Left lung (tissue), 10 donors: ENCODE data around the gene ZNF625. TPM values are rescaled to one million over a fixed set of nuclear protein-coding genes. Genes with fewer than 3 reads are reported as not detected.

ENCODE experiments used
- ATAC-seq: fragments of 200-7000 bp; cut with Tn5 transposase; one replicate; pipeline ENCODE4 v1.9.1; 2020; ENCODE audit warnings: moderate library complexity
- DNase-seq, 4 donors: peaks; one replicate each; pipeline ENCODE4 v3.0.0-alpha.2; 2013 to 2020
- H3K27ac ChIP-seq, 2 donors: fragments of 200-600 bp; sonication (generic) in 1 of 2; one replicate each; pipeline versions ENCODE4 v1.5.0 to v1.8.0; 2020 to 2021
- H3K27me3 ChIP-seq, 2 donors: fragments of 200-600 bp; sonication (generic) in 1 of 2; one replicate each; pipeline versions ENCODE4 v1.5.0 to v1.8.0; 2020 to 2021
- H3K36me3 ChIP-seq, 2 donors: fragments of 200-600 bp; sonication (generic) in 1 of 2; one replicate each; pipeline versions ENCODE4 v1.5.0 to v1.8.0; 2020 to 2021
- H3K4me1 ChIP-seq, 2 donors: fragments of 200-600 bp; one replicate each; pipeline ENCODE4 v1.8.0; 2021
- H3K4me3 ChIP-seq, 2 donors: fragments of 200-600 bp; sonication (generic) in 1 of 2; one replicate each; pipeline versions ENCODE4 v1.5.0 to v1.8.0; 2020 to 2021; ENCODE audit warnings: mild to moderate bottlenecking in 1 of 2
- H3K9me3 ChIP-seq, 2 donors: fragments of 200-600 bp; sonication (generic) in 1 of 2; one replicate each; pipeline versions ENCODE4 v1.5.0 to v1.8.0; 2020 to 2021
- intact Hi-C, 2 donors: fragments of 100-400 bp; cut with DNase I; formaldehyde crosslinking; loops; one replicate each; pipeline versions ENCODE4 v1.11.2 to v1.14.2; 2022
- polyA plus RNA-seq, 6 donors: library from polyadenylated mRNA; unstranded; fragments of 120-200 nt; gene quantifications; one replicate each; pipeline ENCODE4 v1.2.1, GENCODE V29; 2013; ENCODE audit not compliant: insufficient read length in 6 of 6
- total RNA-seq, 2 donors: library from RNA; stranded (reverse); fragmentation: NEBNext Ultra II Directional; extraction: Animal tissue kit (Norgen Biotek cat#: 25700); gene quantifications; one replicate each; pipeline ENCODE4 v1.2.1, GENCODE V29; 2021
- TF ChIP-seq, protein P1 (sequence below), 2 donors: fragments of 200-600 bp; sonication (generic) in 1 of 2; IDR thresholded peaks; one replicate each; pipeline versions ENCODE4 v1.5.0 to v1.8.0; 2021; ENCODE audit warnings: antibody characterized with exemption in 2 of 2
- donor health status: DM: no; HTN: yes; CAD: no.
- donor health status: DM: no; HTN: no; CAD: no.

Gene ZNF625
- total and polyA plus RNA-seq, 8 donors, result 6.4 to 20.5 (median 14.9) TPM

- H3K4me1 ChIP-seq, result peaks cover 10 to 33% of the 10 kb centered on the region in 2 donors
- H3K27ac ChIP-seq, result peak overlapping the region; percentile 90 to 92
- TF ChIP-seq, protein P1, sequence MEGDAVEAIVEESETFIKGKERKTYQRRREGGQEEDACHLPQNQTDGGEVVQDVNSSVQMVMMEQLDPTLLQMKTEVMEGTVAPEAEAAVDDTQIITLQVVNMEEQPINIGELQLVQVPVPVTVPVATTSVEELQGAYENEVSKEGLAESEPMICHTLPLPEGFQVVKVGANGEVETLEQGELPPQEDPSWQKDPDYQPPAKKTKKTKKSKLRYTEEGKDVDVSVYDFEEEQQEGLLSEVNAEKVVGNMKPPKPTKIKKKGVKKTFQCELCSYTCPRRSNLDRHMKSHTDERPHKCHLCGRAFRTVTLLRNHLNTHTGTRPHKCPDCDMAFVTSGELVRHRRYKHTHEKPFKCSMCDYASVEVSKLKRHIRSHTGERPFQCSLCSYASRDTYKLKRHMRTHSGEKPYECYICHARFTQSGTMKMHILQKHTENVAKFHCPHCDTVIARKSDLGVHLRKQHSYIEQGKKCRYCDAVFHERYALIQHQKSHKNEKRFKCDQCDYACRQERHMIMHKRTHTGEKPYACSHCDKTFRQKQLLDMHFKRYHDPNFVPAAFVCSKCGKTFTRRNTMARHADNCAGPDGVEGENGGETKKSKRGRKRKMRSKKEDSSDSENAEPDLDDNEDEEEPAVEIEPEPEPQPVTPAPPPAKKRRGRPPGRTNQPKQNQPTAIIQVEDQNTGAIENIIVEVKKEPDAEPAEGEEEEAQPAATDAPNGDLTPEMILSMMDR (IDR thresholded peaks at IDR 0.05), result no peak
- DNase-seq, result no peak
- H3K4me3 ChIP-seq, result peak overlapping the region; percentile 57 to 81
- ATAC-seq, result no peak
- H3K36me3 ChIP-seq, result peaks cover 0 to 5% of the 10 kb centered on the region in 2 donors
- no peaks in the 10 kb centered on the region for H3K9me3 ChIP-seq
- intact Hi-C loops, result no loop called here
- H3K27me3 ChIP-seq, result no peaks in the 10 kb centered on the region
Measured at GRCh38 chr19:12163826-12164225, 7.3 kb upstream of the ZNF625 start.

- Histone ChIP-seq H3K4me3 (peak within 1 kb of the TSS; percentile 57 to 81), H3K9me3 (no peaks in the 10 kb centered on the region), H3K27ac (peak within 1 kb of the TSS; percentile 90 to 92), H3K27me3 (no peaks in the 10 kb centered on the region), H3K36me3 (peaks cover 0 to 2% of the 10 kb centered on the region in 2 donors), H3K4me1 (peaks cover 10 to 33% of the 10 kb centered on the region in 2 donors)
- ATAC-seq (peak; percentile 99), DNase-seq (peak; percentile 93 to 97 (median 96))
- intact Hi-C loops, result no loop called here
- TF ChIP-seq, protein P1 (IDR thresholded peaks at IDR 0.05), result no peak
Measured at GRCh38 chr19:12162882-12163806, 6.6 kb upstream of the ZNF625 start, which contains the start of gene ZNF136. TSS of gene ZNF136 (plus strand) at chr19:12163096. CDS start at chr19:12163204, 108 bp downstream.

DNA sequence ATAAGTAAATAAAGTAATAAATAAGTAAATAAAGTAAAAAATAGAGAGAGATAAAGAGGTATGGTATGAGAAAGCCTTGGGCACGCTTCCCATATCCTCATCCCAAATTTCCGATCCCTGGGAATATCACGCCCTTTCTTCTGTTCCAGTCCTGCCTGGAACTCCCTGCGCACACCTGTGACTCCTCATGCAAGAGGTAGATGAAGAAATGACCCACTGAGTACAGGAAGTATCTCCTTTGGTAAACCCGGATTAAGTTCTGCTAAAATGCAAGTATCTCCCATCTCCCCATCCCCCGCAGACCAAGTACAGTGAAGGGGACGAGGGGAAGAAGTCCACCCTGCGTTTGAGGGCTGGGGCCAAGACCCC is 6.0 kb upstream of the ZNF625 start:
- Histone ChIP-seq H3K4me1 (peaks cover 10 to 33% of the 10 kb centered on the region in 2 donors), H3K27me3 (no peaks in the 10 kb centered on the region), H3K4me3 (peak overlapping the region; percentile 57 to 81), H3K36me3 (no peaks in the 10 kb centered on the region), H3K27ac (peak overlapping the region; percentile 90 to 92), H3K9me3 (no peaks in the 10 kb centered on the region)
- ATAC-seq, result no peak
- TF ChIP-seq, protein P1 (IDR thresholded peaks at IDR 0.05), result no peak
- intact Hi-C loops, result no loop called here
- DNase-seq, result no peak

DNA sequence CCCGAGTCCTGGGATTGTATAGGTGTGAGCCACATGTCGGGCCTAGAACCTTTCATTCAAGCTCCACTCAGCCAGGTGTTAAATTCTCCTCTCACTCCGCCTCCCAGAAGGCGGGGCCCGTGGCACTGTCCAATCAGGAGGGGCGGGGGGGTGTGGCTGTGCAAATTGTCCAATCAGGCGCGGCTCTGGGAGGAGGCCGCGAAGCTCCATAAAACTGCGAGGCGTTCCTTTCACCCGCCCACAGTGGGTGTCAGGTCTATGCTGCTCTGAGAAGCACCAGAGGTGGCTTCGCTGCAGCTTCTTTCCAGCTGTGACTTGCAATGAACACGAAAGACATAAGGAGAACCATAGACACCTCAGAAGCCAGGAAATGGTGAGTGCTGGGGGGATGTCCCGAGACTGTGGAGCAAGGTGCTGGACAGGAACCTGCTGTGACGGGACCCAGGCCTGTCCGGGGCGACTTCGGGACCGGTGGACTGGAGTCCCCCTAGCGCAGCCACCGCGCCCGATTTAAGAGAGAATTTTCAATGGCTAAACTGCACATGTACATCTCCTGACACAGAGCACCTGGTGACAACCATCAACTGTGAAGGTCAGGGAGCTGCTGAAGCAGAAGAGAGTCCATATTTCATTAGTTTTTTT is 3.4 kb upstream of the ZNF625 start:
- DNase-seq, result no peak
- Histone ChIP-seq H3K4me1 (peaks cover 10 to 34% of the 10 kb centered on the region in 2 donors), H3K27ac (no peak overlapping the region), H3K27me3 (peaks cover 0 to 5% of the 10 kb centered on the region in 2 donors), H3K36me3 (no peaks in the 10 kb centered on the region), H3K9me3 (no peaks in the 10 kb centered on the region), H3K4me3 (no peak overlapping the region)
- TF ChIP-seq, protein P1 (IDR thresholded peaks at IDR 0.05), result no peak
- ATAC-seq, result no peak
- intact Hi-C loops, result no loop called here
